HepG2 (cell line): ENCODE measurements around the gene SNX2. TPM values are rescaled to one million over a fixed set of nuclear protein-coding genes. Genes with fewer than 3 reads are reported as not detected.

Experiments used
- ATAD3A ChIP-seq: sonication (generic); formaldehyde crosslinking; IDR thresholded peaks from 2 replicates; pipeline ENCODE4 v1.4.0; 2020; ENCODE audit warnings: missing genetic modification reagents
- CBFB ChIP-seq: sonication (generic); formaldehyde crosslinking; IDR thresholded peaks from 2 replicates; pipeline ENCODE4 v1.4.0; 2020; ENCODE audit warnings: missing genetic modification reagents
- EED ChIP-seq: sonication (generic); formaldehyde crosslinking; IDR thresholded peaks from 2 replicates; pipeline ENCODE4 v1.5.0; 2020; ENCODE audit warnings: mild to moderate bottlenecking, missing genetic modification reagents
- ESRRA ChIP-seq: sonication (generic); formaldehyde crosslinking; IDR thresholded peaks from 2 replicates; pipeline ENCODE4 v1.5.1; 2020; ENCODE audit warnings: mild to moderate bottlenecking, low read depth, missing genetic modification reagents
- GATAD1 ChIP-seq: IDR thresholded peaks from 2 replicates; pipeline ENCODE4 v1.6.1; 2016; ENCODE audit warnings: missing genetic modification reagents, missing compliant biosample characterization
- HNF4A ChIP-seq: sonication (generic); formaldehyde crosslinking; IDR thresholded peaks from 2 replicates; pipeline ENCODE4 v1.4.0; 2020; ENCODE audit warnings: missing genetic modification reagents
- RAD51 ChIP-seq: fragments of 450-650 bp; IDR thresholded peaks from 2 replicates; pipeline ENCODE4 v1.6.1; 2016; ENCODE audit warnings: borderline replicate concordance
- SMAD9 ChIP-seq: sonication (generic); formaldehyde crosslinking; IDR thresholded peaks from 2 replicates; pipeline ENCODE4 v1.5.1; 2020; ENCODE audit warnings: mild to moderate bottlenecking, missing genetic modification reagents
- SNRNP70 ChIP-seq: fragments of 200-400 bp; formaldehyde crosslinking; IDR thresholded peaks from 2 replicates; pipeline ENCODE4 v1.6.1; 2017; ENCODE audit warnings: mild to moderate bottlenecking, low read depth, low read length, moderate library complexity
- SP2 ChIP-seq: sonication (generic); formaldehyde crosslinking; IDR thresholded peaks from 2 replicates; pipeline ENCODE4 v1.5.1; 2020; ENCODE audit warnings: mild to moderate bottlenecking, missing genetic modification reagents
- TP53 ChIP-seq: sonication (generic); formaldehyde crosslinking; conservative IDR thresholded peaks from 2 replicates; pipeline ENCODE4 v1.4.0; 2020; ENCODE audit warnings: missing genetic modification reagents
- ZNF282 ChIP-seq: fragments of 450-650 bp; IDR thresholded peaks from 2 replicates; pipeline ENCODE4 v1.6.1; 2018; ENCODE audit not compliant: partially characterized antibody
- ZNF441 ChIP-seq: sonication (generic); formaldehyde crosslinking; IDR thresholded peaks from 2 replicates; pipeline ENCODE4 v1.7.0; 2021; ENCODE audit warnings: missing genetic modification reagents, borderline replicate concordance
- ZNF557 ChIP-seq: sonication (generic); formaldehyde crosslinking; IDR thresholded peaks from 2 replicates; pipeline ENCODE4 v1.4.0; 2020; ENCODE audit warnings: missing genetic modification reagents
- ZSCAN21 ChIP-seq: sonication (generic); formaldehyde crosslinking; IDR thresholded peaks from 2 replicates; pipeline ENCODE4 v1.8.0; 2022; ENCODE audit warnings: mild to moderate bottlenecking, missing genetic modification reagents, moderate library complexity, borderline replicate concordance
- polyA plus RNA-seq, 8 experiments: library from polyadenylated mRNA; depleted of rRNA in 3 of 8; stranded (reverse) in 7 of 8; unstranded in 1 of 8; fragments of >200 nt; fragmentation: Illumina TruSeq in 4 of 8; extraction: Trizol in 4 of 8; gene quantifications; 2 replicates each; pipeline versions ENCODE4 v1.2.1 to v1.2.3, GENCODE V29; 2011 to 2016; ENCODE audit warnings: low read depth in 4 of 8, missing spikeins in 1 of 8, mixed read lengths in 1 of 8; ENCODE audit not compliant: insufficient read depth in 1 of 8
- total RNA-seq, 5 experiments: library from RNA; depleted of rRNA; stranded (reverse); fragments of >200 nt; fragmentation: Illumina TruSeq; extraction: Trizol; gene quantifications; 2 replicates each; pipeline ENCODE4 v1.2.3, GENCODE V29; 2016; ENCODE audit warnings: low read depth in 1 of 5
- TF ChIP-seq, protein P1 (sequence below): sonication (generic); formaldehyde crosslinking; IDR thresholded peaks from 2 replicates; pipeline ENCODE4 v1.4.0; 2020; ENCODE audit warnings: missing genetic modification reagents, mild to moderate bottlenecking, borderline replicate concordance
- TF ChIP-seq, protein P2 (sequence below): sonication (generic); formaldehyde crosslinking; IDR thresholded peaks from 2 replicates; pipeline ENCODE4 v1.5.0; 2020; ENCODE audit warnings: mild to moderate bottlenecking, missing genetic modification reagents
- TF ChIP-seq, protein P3 (sequence below): sonication (generic); formaldehyde crosslinking; IDR thresholded peaks from 2 replicates; pipeline ENCODE4 v1.8.1; 2023; ENCODE audit warnings: mild to moderate bottlenecking, missing genetic modification reagents
- TF ChIP-seq, protein P4 (sequence below): sonication (generic); formaldehyde crosslinking; IDR thresholded peaks from 2 replicates; pipeline ENCODE4 v1.8.1; 2023; ENCODE audit warnings: mild to moderate bottlenecking, inconsistent platforms, moderate library complexity, missing genetic modification reagents, borderline replicate concordance
- TF ChIP-seq, protein P5 (sequence below): sonication (generic); formaldehyde crosslinking; IDR thresholded peaks from 2 replicates; pipeline ENCODE4 v1.5.0; 2020; ENCODE audit warnings: missing genetic modification reagents

The SNX2 gene
- total and polyA plus RNA-seq, 2 of the 13 experiments (the other 11 are each of a cell fraction or from before 2014, with no cell fraction given), result 26.4 to 78.8 TPM

DNA sequence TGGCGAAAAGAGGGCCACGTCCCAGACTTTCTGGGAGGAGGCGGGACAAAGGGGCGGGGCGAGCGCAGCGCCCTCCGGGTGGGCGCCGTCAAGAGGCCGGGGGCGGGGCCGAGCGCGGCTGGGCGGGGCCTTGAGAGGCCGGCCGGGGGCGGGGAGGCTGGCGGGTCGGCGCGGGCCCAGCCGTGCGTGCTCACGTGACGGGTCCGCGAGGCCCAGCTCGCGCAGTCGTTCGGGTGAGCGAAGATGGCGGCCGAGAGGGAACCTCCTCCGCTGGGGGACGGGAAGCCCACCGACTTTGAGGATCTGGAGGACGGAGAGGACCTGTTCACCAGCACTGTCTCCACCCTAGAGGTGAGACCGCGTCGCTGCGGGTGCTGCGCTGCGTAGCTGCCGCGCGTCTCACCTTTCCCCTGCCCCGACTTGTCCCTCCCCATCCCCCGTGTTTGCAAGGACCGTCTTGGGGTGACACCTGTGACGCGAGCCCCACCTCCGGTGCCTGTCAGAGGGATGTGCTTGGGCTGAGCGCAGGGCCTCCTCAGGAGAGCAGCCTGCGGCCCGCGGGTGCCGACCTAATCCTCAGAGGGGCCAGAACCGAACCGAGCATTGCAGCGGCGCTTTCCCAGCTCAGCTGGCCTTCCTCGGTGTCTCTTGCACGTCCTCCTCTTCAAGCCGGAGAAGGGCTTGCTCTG is at the start of gene SNX2 (continued):
- TF ChIP-seq, protein P1, sequence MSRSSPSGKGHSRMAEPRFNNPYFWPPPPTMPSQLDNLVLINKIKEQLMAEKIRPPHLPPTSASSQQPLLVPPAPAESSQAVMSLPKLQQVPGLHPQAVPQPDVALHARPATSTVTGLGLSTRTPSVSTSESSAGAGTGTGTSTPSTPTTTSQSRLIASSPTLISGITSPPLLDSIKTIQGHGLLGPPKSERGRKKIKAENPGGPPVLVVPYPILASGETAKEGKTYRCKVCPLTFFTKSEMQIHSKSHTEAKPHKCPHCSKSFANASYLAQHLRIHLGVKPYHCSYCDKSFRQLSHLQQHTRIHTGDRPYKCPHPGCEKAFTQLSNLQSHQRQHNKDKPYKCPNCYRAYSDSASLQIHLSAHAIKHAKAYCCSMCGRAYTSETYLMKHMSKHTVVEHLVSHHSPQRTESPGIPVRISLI (CRISPR knock-in tag), result no peak; the same call in 1 of the 2 replicates
- TF ChIP-seq, protein P2, sequence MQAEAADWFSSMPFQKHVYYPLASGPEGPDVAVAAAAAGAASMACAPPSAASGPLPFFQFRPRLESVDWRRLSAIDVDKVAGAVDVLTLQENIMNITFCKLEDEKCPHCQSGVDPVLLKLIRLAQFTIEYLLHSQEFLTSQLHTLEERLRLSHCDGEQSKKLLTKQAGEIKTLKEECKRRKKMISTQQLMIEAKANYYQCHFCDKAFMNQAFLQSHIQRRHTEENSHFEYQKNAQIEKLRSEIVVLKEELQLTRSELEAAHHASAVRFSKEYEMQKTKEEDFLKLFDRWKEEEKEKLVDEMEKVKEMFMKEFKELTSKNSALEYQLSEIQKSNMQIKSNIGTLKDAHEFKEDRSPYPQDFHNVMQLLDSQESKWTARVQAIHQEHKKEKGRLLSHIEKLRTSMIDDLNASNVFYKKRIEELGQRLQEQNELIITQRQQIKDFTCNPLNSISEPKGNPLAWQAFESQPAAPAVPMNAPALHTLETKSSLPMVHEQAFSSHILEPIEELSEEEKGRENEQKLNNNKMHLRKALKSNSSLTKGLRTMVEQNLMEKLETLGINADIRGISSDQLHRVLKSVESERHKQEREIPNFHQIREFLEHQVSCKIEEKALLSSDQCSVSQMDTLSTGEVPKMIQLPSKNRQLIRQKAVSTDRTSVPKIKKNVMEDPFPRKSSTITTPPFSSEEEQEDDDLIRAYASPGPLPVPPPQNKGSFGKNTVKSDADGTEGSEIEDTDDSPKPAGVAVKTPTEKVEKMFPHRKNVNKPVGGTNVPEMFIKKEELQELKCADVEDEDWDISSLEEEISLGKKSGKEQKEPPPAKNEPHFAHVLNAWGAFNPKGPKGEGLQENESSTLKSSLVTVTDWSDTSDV, result no peak
- TF ChIP-seq ATAD3A (CRISPR knock-in tag) (no peak), CBFB (peak; percentile 31; the same call in 1 of the 2 replicates), ZNF441 (CRISPR knock-in tag) (peak; percentile 84), GATAD1 (CRISPR knock-in tag) (peak; percentile 78), SP2 (CRISPR knock-in tag) (peak; percentile 23; the same call in 1 of the 2 replicates), ZNF282 (no peak), SNRNP70 (no peak), ZNF557 (CRISPR knock-in tag) (no peak; the same call in 1 of the 2 replicates), ESRRA (CRISPR knock-in tag) (no peak), RAD51 (no peak), ZSCAN21 (CRISPR knock-in tag) (0 out of 2 replicates have a peak, but pooled peaks have one; percentile 46), TP53 (CRISPR knock-in tag) (no peak), HNF4A (CRISPR knock-in tag) (no peak), EED (CRISPR knock-in tag) (no peak), SMAD9 (CRISPR knock-in tag) (no peak)
- TF ChIP-seq, protein P3, sequence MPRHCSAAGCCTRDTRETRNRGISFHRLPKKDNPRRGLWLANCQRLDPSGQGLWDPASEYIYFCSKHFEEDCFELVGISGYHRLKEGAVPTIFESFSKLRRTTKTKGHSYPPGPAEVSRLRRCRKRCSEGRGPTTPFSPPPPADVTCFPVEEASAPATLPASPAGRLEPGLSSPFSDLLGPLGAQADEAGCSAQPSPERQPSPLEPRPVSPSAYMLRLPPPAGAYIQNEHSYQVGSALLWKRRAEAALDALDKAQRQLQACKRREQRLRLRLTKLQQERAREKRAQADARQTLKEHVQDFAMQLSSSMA (CRISPR knock-in tag), result 0 out of 2 replicates have a peak, but pooled peaks have one; percentile 36
- TF ChIP-seq, protein P4, sequence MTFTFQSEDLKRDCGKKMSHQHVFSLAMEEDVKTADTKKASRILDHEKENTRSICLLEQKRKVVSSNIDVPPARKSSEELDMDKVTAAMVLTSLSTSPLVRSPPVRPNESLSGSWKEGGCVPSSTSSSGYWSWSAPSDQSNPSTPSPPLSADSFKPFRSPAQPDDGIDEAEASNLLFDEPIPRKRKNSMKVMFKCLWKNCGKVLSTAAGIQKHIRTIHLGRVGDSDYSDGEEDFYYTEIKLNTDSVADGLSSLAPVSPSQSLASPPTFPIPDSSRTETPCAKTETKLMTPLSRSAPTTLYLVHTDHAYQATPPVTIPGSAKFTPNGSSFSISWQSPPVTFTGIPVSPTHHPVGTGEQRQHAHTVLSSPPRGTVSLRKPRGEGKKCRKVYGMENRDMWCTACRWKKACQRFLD, result no peak; the same call in 1 of the 2 replicates
- TF ChIP-seq, protein P5, sequence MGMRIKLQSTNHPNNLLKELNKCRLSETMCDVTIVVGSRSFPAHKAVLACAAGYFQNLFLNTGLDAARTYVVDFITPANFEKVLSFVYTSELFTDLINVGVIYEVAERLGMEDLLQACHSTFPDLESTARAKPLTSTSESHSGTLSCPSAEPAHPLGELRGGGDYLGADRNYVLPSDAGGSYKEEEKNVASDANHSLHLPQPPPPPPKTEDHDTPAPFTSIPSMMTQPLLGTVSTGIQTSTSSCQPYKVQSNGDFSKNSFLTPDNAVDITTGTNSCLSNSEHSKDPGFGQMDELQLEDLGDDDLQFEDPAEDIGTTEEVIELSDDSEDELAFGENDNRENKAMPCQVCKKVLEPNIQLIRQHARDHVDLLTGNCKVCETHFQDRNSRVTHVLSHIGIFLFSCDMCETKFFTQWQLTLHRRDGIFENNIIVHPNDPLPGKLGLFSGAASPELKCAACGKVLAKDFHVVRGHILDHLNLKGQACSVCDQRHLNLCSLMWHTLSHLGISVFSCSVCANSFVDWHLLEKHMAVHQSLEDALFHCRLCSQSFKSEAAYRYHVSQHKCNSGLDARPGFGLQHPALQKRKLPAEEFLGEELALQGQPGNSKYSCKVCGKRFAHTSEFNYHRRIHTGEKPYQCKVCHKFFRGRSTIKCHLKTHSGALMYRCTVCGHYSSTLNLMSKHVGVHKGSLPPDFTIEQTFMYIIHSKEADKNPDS (CRISPR knock-in tag), result no peak
